Measurements from ENCODE around the gene TNFRSF6B. TPM values are rescaled to one million over a fixed set of nuclear protein-coding genes. Genes with fewer than 3 reads are reported as not detected.

The TNFRSF6B gene
- total RNA-seq, 1 donor: 0.36 TPM

- no peak for TF ChIP-seq CTCF (IDR thresholded peaks at IDR 0.05; ENCODE audit: insufficient read depth, low read length)
- no peak overlapping the region for H3K4me3 ChIP-seq (ENCODE audit: low read depth, low read length)
- DNase-seq (ENCODE audit: low read depth): no peak
These were observed 1.6 kb upstream of the TNFRSF6B start for GRCh38 chr20:63694584-63695423.

GRCh38 chr20:63695424-63696305 is 787 bp upstream of the TNFRSF6B start:
- H3K4me3 ChIP-seq (ENCODE audit: low read depth, low read length): no peak overlapping the region
- no peak for DNase-seq (ENCODE audit: low read depth)
- no peak for TF ChIP-seq CTCF (IDR thresholded peaks at IDR 0.05; ENCODE audit: insufficient read depth, low read length)

GRCh38 chr20:63696306-63696627 is 185 bp upstream of the TNFRSF6B start:
- TF ChIP-seq CTCF (IDR thresholded peaks at IDR 0.05; ENCODE audit: insufficient read depth, low read length): no peak
- DNase-seq (ENCODE audit: low read depth): no peak
- no peak overlapping the region for H3K4me3 ChIP-seq (ENCODE audit: low read depth, low read length)

- no peak for TF ChIP-seq CTCF (IDR thresholded peaks at IDR 0.05; ENCODE audit: insufficient read depth, low read length)
- no peak overlapping the region for H3K4me3 ChIP-seq (ENCODE audit: low read depth, low read length)
- no peak for DNase-seq (ENCODE audit: low read depth)
These were observed 960 bp downstream of the TNFRSF6B start for GRCh38 chr20:63697357-63697867.

GRCh38 chr20:63697868-63698545 is 1.6 kb downstream of the TNFRSF6B start:
- DNase-seq (ENCODE audit: low read depth): no peak
- TF ChIP-seq CTCF (IDR thresholded peaks at IDR 0.05; ENCODE audit: insufficient read depth, low read length): no peak
- no peak overlapping the region for H3K4me3 ChIP-seq (ENCODE audit: low read depth, low read length)

GRCh38 chr20:63698739-63699465 is 2.5 kb downstream of the TNFRSF6B start:
- TF ChIP-seq CTCF (IDR thresholded peaks at IDR 0.05; ENCODE audit: insufficient read depth, low read length): no peak
- H3K4me3 ChIP-seq (ENCODE audit: low read depth, low read length): no peak overlapping the region
- DNase-seq (ENCODE audit: low read depth): peak; percentile 82
